Posterior vena cava (tissue), 2 donors: ENCODE data around the gene IFI44L. TPM values are rescaled to one million over a fixed set of nuclear protein-coding genes. Genes with fewer than 3 reads are reported as not detected.

Experiments used
- DNase-seq: peaks from one replicate; pipeline ENCODE4 v3.0.0-alpha.2; 2020; ENCODE audit warnings: low spot score
- intact Hi-C, 2 donors: fragments of 100-400 bp; cut with DNase I; formaldehyde crosslinking; loops; one replicate each; pipeline versions ENCODE4 v1.14.1 to v1.14.2; 2022 to 2023
- total RNA-seq, 2 donors: library from RNA; stranded (reverse); fragmentation: NEBNext Ultra II Directional; extraction: Animal tissue kit (Norgen Biotek cat#: 25700); gene quantifications; one replicate each; pipeline ENCODE4 v1.2.1, GENCODE V29; 2021
- donor health status: DM: yes; HTN: yes; CAD: no.
- donor health status: DM: yes; HTN: yes; CAD: no.

Gene IFI44L
- total RNA-seq, 2 donors from 2014 or later: 9.9 to 36.4 TPM

GRCh38 chr1:78627321-78627720 lies 7.1 kb downstream of the IFI44L start:
- no peak for DNase-seq
- intact Hi-C loops: no loop called here

GRCh38 chr1:78630600-78630999 lies 10.4 kb downstream of the IFI44L start:
- intact Hi-C loops: no loop called here
- no peak for DNase-seq

- DNase-seq: no peak
- intact Hi-C loops: no loop called here
Observed at GRCh38 chr1:78633209-78633608, 13.0 kb downstream of the IFI44L start.

GRCh38 chr1:78640462-78640861 lies 20.2 kb downstream of the IFI44L start:
- intact Hi-C loops: no loop called here
- no peak for DNase-seq

- intact Hi-C loops: no loop called here
- no peak for DNase-seq
Observed at GRCh38 chr1:78641558-78641957, 21.3 kb downstream of the IFI44L start.

- intact Hi-C loops: no loop called here
- DNase-seq: no peak
Observed at GRCh38 chr1:78645723-78646122, 25.5 kb downstream of the IFI44L start.

GRCh38 chr1:78647238-78647637 lies 27.0 kb downstream of the IFI44L start:
- DNase-seq: peak; percentile 79

GRCh38 chr1:78649628-78650027 lies 29.4 kb downstream of the IFI44L start, which contains the start of gene IFI44:
TSS of gene IFI44 (plus strand) at chr1:78649831. CDS start at chr1:78650196, 365 bp downstream.
- intact Hi-C loops: no loop called here
- peak; percentile 90 for DNase-seq

More at GRCh38 chr1:78647238-78647637, 27.0 kb downstream of the IFI44L start:
- intact Hi-C loops: no loop called here

- intact Hi-C loops: no loop called here
- DNase-seq: no peak
Observed at GRCh38 chr1:78650114-78650660, 29.9 kb downstream of the IFI44L start.

GRCh38 chr1:78651241-78651640 lies 31.0 kb downstream of the IFI44L start:
- DNase-seq: peak; percentile 46
- intact Hi-C loops: no loop called here

GRCh38 chr1:78652019-78652560 lies 31.8 kb downstream of the IFI44L start:
- intact Hi-C loops: no loop called here

GRCh38 chr1:78658901-78659300 lies 38.7 kb downstream of the IFI44L start:
- intact Hi-C loops: no loop called here
- DNase-seq: no peak

More at GRCh38 chr1:78652019-78652560, 31.8 kb downstream of the IFI44L start:
- no peak for DNase-seq

GRCh38 chr1:78663923-78664322 lies 43.7 kb downstream of the IFI44L start:
- no peak for DNase-seq
- intact Hi-C loops: no loop called here

GRCh38 chr1:78664763-78665162 lies 44.5 kb downstream of the IFI44L start:
- intact Hi-C loops: no loop called here
- no peak for DNase-seq

GRCh38 chr1:78665809-78666208 lies 45.6 kb downstream of the IFI44L start:
- intact Hi-C loops: no loop called here

GRCh38 chr1:78667939-78668338 lies 47.7 kb downstream of the IFI44L start:
- intact Hi-C loops: no loop called here
- no peak for DNase-seq

More at GRCh38 chr1:78665809-78666208, 45.6 kb downstream of the IFI44L start:
- DNase-seq: no peak

GRCh38 chr1:78668427-78668826 lies 48.2 kb downstream of the IFI44L start:
- no peak for DNase-seq
- intact Hi-C loops: no loop called here

GRCh38 chr1:78672428-78672827 lies 52.2 kb downstream of the IFI44L start:
- intact Hi-C loops: loop anchor here in 1 of 2 donors (10.0 kb wide), 1 partner anchor 58 kb away; no protein-coding TSS in a partner anchor
- peak; percentile 56 for DNase-seq

GRCh38 chr1:78673120-78673519 lies 52.9 kb downstream of the IFI44L start:
- intact Hi-C loops: loop anchor here in 1 of 2 donors (10.0 kb wide), 1 partner anchor 58 kb away; no protein-coding TSS in a partner anchor
- DNase-seq: no peak

GRCh38 chr1:78676347-78676982 lies 56.2 kb downstream of the IFI44L start:
- intact Hi-C loops: loop anchor here (5.0 to 10.0 kb wide), 2 partner anchors 59 to 62 kb away; no protein-coding TSS in a partner anchor

More at GRCh38 chr1:78676347-78676982, 56.2 kb downstream of the IFI44L start:
- DNase-seq: no peak
